Neural cell (in vitro differentiated cells): ENCODE data around the gene DZIP1. TPM values are rescaled to one million over a fixed set of nuclear protein-coding genes. Genes with fewer than 3 reads are reported as not detected.

Source experiments
- H2AFZ ChIP-seq: fragments of 200-600, 300-800 bp; sonication (generic), shearing (Covaris generic); 2 replicates; pipeline ENCODE4 v1.6.0; 2014; ENCODE audit warnings: low read depth, mild to moderate bottlenecking, antibody characterized with exemption, low read length, moderate library complexity
- H3F3A ChIP-seq: fragments of 200-600 bp; shearing (Covaris generic); 2 replicates; pipeline ENCODE4 v1.6.1; 2016; ENCODE audit warnings: mild to moderate bottlenecking, moderate library complexity, mixed read lengths, antibody characterized with exemption, low read length; ENCODE audit not compliant: insufficient read depth, poor library complexity, severe bottlenecking
- H3K27ac ChIP-seq: fragments of 200-600, 300-800 bp; sonication (generic), shearing (Covaris generic); 2 replicates; pipeline ENCODE4 v1.5.1; 2014; ENCODE audit warnings: mild to moderate bottlenecking, low read length, moderate library complexity
- H3K27me3 ChIP-seq: fragments of 300-800, 200-600 bp; sonication (generic), shearing (Covaris generic); 2 replicates; pipeline ENCODE4 v1.6.0; 2014; ENCODE audit warnings: mild to moderate bottlenecking, low read depth, low read length, moderate library complexity; ENCODE audit not compliant: insufficient read depth
- H3K36me3 ChIP-seq: fragments of 300-800, 200-600 bp; sonication (generic), shearing (Covaris generic); 2 replicates; pipeline ENCODE4 v1.5.1; 2014; ENCODE audit warnings: mild to moderate bottlenecking, antibody characterized with exemption, low read length, moderate library complexity; ENCODE audit not compliant: insufficient read depth
- H3K4me2 ChIP-seq: fragments of 300-800, 200-600 bp; sonication (generic), shearing (Covaris generic); 2 replicates; pipeline ENCODE4 v1.6.0; 2014; ENCODE audit warnings: mild to moderate bottlenecking, low read length
- H3K4me3 ChIP-seq: fragments of 300-800, 200-600 bp; sonication (generic), shearing (Covaris generic); 2 replicates; pipeline ENCODE4 v1.5.1; 2014; ENCODE audit warnings: mild to moderate bottlenecking, low read length, moderate library complexity
- H3K79me2 ChIP-seq: fragments of 200-600 bp; shearing (Covaris generic); replicated peaks from 2 replicates; pipeline ENCODE4 v1.6.0; 2014; ENCODE audit warnings: mild to moderate bottlenecking, low read length, moderate library complexity; ENCODE audit not compliant: insufficient read depth
- H3K9ac ChIP-seq: fragments of 300-800, 200-600 bp; sonication (generic), shearing (Covaris generic); 2 replicates; pipeline ENCODE4 v1.6.1; 2016; ENCODE audit warnings: mild to moderate bottlenecking, low read length, mixed read lengths
- H3K9me2 ChIP-seq: fragments of 200-600 bp; shearing (Covaris generic); 2 replicates; pipeline ENCODE4 v1.6.1; 2016; ENCODE audit warnings: mild to moderate bottlenecking, low read length, mixed read lengths; ENCODE audit not compliant: insufficient read depth
- H3K9me3 ChIP-seq: fragments of 200-600, 300-800 bp; sonication (generic), shearing (Covaris generic); 2 replicates; pipeline ENCODE4 v1.6.1; 2016; ENCODE audit warnings: mild to moderate bottlenecking, mixed run types, low read length, moderate library complexity, mixed read lengths
- H4K20me1 ChIP-seq: fragments of 200-600 bp; shearing (Covaris generic); 2 replicates; pipeline ENCODE4 v1.6.1; 2016; ENCODE audit warnings: mild to moderate bottlenecking, mixed run types; ENCODE audit not compliant: insufficient read depth
- CTCF ChIP-seq: fragments of 450-650 bp; IDR thresholded peaks from 2 replicates; pipeline ENCODE4 v1.5.1; 2014; ENCODE audit warnings: antibody characterized with exemption, mild to moderate bottlenecking, moderate library complexity; ENCODE audit not compliant: poor library complexity, severe bottlenecking
- EP300 ChIP-seq: fragments of 450-650 bp; conservative IDR thresholded peaks from 2 replicates; pipeline ENCODE4 v1.6.1; 2014; ENCODE audit warnings: antibody characterized with exemption, mild to moderate bottlenecking, moderate library complexity; ENCODE audit not compliant: poor library complexity, severe bottlenecking
- EZH2 ChIP-seq: fragments of 200-600, 300-800 bp; shearing (Covaris generic), sonication (generic); IDR thresholded peaks from 2 replicates; pipeline ENCODE4 v1.6.1; 2014; ENCODE audit warnings: antibody characterized with exemption, low read length, borderline replicate concordance, mild to moderate bottlenecking; ENCODE audit not compliant: insufficient read depth, poor library complexity, severe bottlenecking
- MXI1 ChIP-seq: fragments of 450-650 bp; conservative IDR thresholded peaks from 2 replicates; pipeline ENCODE4 v1.6.1; 2014; ENCODE audit warnings: antibody characterized with exemption, mild to moderate bottlenecking; ENCODE audit not compliant: poor library complexity, severe bottlenecking
- POLR2AphosphoS5 ChIP-seq: IDR thresholded peaks from 2 replicates; pipeline ENCODE4 v1.6.1; 2012
- RAD21 ChIP-seq: fragments of 450-650 bp; conservative IDR thresholded peaks from 2 replicates; pipeline ENCODE4 v1.6.1; 2014; ENCODE audit warnings: antibody characterized with exemption, mild to moderate bottlenecking, moderate library complexity
- REST ChIP-seq: IDR thresholded peaks from 2 replicates; pipeline ENCODE4 v1.6.1; 2012; ENCODE audit warnings: borderline replicate concordance
- SMC3 ChIP-seq: fragments of 450-650 bp; conservative IDR thresholded peaks from 2 replicates; pipeline ENCODE4 v1.6.1; 2014; ENCODE audit warnings: antibody characterized with exemption, mild to moderate bottlenecking, moderate library complexity; ENCODE audit not compliant: poor library complexity
- TAF1 ChIP-seq: IDR thresholded peaks from 2 replicates; pipeline ENCODE4 v1.6.1; 2012; ENCODE audit warnings: low read depth
- polyA plus RNA-seq: library from polyadenylated mRNA; depleted of rRNA; stranded (reverse); fragments of >200 nt; gene quantifications from 2 replicates; pipeline ENCODE4 v1.2.3, GENCODE V29; 2014

DZIP1 gene
- polyA plus RNA-seq, 1 donor from 2014 or later = 35.3 TPM

DNA sequence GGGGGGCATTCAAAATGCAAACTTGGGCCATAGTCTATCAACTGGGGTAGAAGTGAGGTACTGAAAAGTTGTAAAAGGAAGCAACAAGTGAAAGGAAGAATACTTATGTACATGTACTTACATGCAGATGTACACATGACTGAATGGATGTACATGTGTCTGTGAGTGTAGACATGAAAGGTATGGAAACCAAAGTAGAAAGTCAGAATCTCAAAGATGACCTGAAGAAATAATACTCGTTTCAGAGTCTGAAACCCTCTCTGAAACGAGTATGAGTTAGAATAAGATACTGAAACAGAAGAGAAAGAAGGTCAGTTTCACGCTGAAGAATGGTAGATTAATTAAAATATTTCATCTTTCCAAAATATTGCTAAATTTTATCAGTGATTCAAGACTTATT lies 13.9 kb downstream of the DZIP1 start:
- Histone ChIP-seq H3K79me2 (no peaks in the 10 kb centered on the region), H3K4me2 (no peak overlapping the region), H3K36me3 (peaks cover 11% of the 10 kb centered on the region), H3K27me3 (no peaks in the 10 kb centered on the region), H3K9ac (no peak overlapping the region), H3K4me3 (no peak overlapping the region), H3K9me3 (no peaks in the 10 kb centered on the region), H2AFZ (no peak overlapping the region), H3F3A (no peaks in the 10 kb centered on the region), H3K27ac (no peak overlapping the region), H4K20me1 (no peaks in the 10 kb centered on the region), H3K9me2 (no peaks in the 10 kb centered on the region)
- TF ChIP-seq EZH2 = no peak
- TF ChIP-seq TAF1 = no peak
- no peak for TF ChIP-seq SMC3

- TF ChIP-seq REST (no peak), MXI1 (no peak), SMC3 (no peak), POLR2AphosphoS5 (no peak), EP300 (no peak), EZH2 (no peak), TAF1 (no peak), CTCF (no peak), RAD21 (no peak)
- no peaks in the 10 kb centered on the region for H3F3A ChIP-seq
- no peaks in the 10 kb centered on the region for H3K9me2 ChIP-seq
- H3K27me3 ChIP-seq = no peaks in the 10 kb centered on the region
- no peaks in the 10 kb centered on the region for H3K79me2 ChIP-seq
- no peak overlapping the region for H2AFZ ChIP-seq
- H3K9ac ChIP-seq = no peak overlapping the region
- H3K4me2 ChIP-seq = no peak overlapping the region
- no peaks in the 10 kb centered on the region for H3K9me3 ChIP-seq
- H3K27ac ChIP-seq = no peak overlapping the region
- H3K4me3 ChIP-seq = no peak overlapping the region
- H3K36me3 ChIP-seq = peaks cover 11% of the 10 kb centered on the region
- H4K20me1 ChIP-seq = no peaks in the 10 kb centered on the region
These were observed 15.4 kb downstream of the DZIP1 start for GRCh38 chr13:95629071-95629470.

DNA sequence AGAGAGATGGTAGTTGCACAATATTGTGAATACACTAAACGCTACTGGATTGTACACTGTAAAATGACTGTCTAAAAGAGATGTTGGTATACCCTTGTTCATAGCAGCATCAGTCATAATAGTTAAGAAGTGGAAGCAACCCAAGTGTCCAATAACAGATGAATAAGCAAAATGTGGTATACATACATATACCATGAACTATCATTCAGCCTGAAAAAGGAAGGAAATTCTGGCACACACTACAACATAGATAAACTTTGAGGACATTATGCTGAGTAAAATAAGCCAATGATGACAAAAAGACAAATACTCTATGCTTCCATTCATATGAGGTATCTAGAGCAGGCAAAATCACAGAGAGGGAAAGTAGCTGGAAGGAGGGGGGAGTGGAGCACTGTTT lies 16.0 kb downstream of the DZIP1 start:
- no peaks in the 10 kb centered on the region for H3K79me2 ChIP-seq
- H3K27me3 ChIP-seq = no peaks in the 10 kb centered on the region
- no peaks in the 10 kb centered on the region for H4K20me1 ChIP-seq
- H2AFZ ChIP-seq = no peak overlapping the region
- no peaks in the 10 kb centered on the region for H3F3A ChIP-seq
- TF ChIP-seq TAF1 = no peak
- TF ChIP-seq SMC3 = no peak
- TF ChIP-seq MXI1 = no peak
- no peak for TF ChIP-seq RAD21
- TF ChIP-seq CTCF = no peak
- no peak for TF ChIP-seq REST
- TF ChIP-seq EP300 = no peak
- no peak overlapping the region for H3K9ac ChIP-seq
- peaks cover 11% of the 10 kb centered on the region for H3K36me3 ChIP-seq
- no peak overlapping the region for H3K4me3 ChIP-seq
- H3K9me2 ChIP-seq = no peaks in the 10 kb centered on the region
- no peaks in the 10 kb centered on the region for H3K9me3 ChIP-seq
- no peak overlapping the region for H3K4me2 ChIP-seq
- no peak overlapping the region for H3K27ac ChIP-seq
